Lower lobe of right lung (tissue), 2 donors: ENCODE measurements around the gene HS6ST3. TPM values are rescaled to one million over a fixed set of nuclear protein-coding genes. Genes with fewer than 3 reads are reported as not detected.
"Not testable (repeated sequence)": the region's sequence is repeated elsewhere in the genome, so short reads cannot be mapped to it uniquely, and the experiment has no call there.

Experiments used
- ATAC-seq, 2 donors: fragments of 200-7000 bp; cut with Tn5 transposase; one replicate each; pipeline ENCODE4 v1.9.1; 2020 to 2022; ENCODE audit warnings: mild to moderate bottlenecking in 2 of 2, moderate library complexity in 2 of 2
- DNase-seq: peaks from one replicate; pipeline ENCODE4 v3.0.0-alpha.2; 2020
- H3K27ac ChIP-seq: fragments of 200-600 bp; one replicate; pipeline ENCODE4 v1.8.0; 2022
- H3K27me3 ChIP-seq: fragments of 200-600 bp; one replicate; pipeline ENCODE4 v1.8.0; 2022; ENCODE audit warnings: low read depth
- H3K36me3 ChIP-seq: fragments of 200-600 bp; one replicate; pipeline ENCODE4 v1.8.0; 2022; ENCODE audit warnings: mild to moderate bottlenecking
- H3K4me1 ChIP-seq: fragments of 200-600 bp; one replicate; pipeline ENCODE4 v1.8.0; 2022
- H3K4me3 ChIP-seq: fragments of 200-600 bp; one replicate; pipeline ENCODE4 v1.8.0; 2022; ENCODE audit warnings: mild to moderate bottlenecking
- H3K9me3 ChIP-seq: fragments of 200-600 bp; one replicate; pipeline ENCODE4 v1.8.0; 2022
- intact Hi-C: fragments of 100-400 bp; cut with DNase I; formaldehyde crosslinking; loops from one replicate; pipeline ENCODE4 v1.11.0; 2022
- total RNA-seq: library from RNA; stranded (reverse); fragmentation: NEBNext Ultra II Directional; extraction: Animal tissue kit (Norgen Biotek cat#: 25700); gene quantifications from one replicate; pipeline ENCODE4 v1.2.1, GENCODE V29; 2021
- TF ChIP-seq, protein P1 (sequence below): fragments of 200-600 bp; IDR thresholded peaks from one replicate; pipeline ENCODE4 v1.8.0; 2022; ENCODE audit warnings: antibody characterized with exemption, mild to moderate bottlenecking
- donor health status: DM: no; HTN: yes; CAD: no; lungs with severe emphysema.

Gene HS6ST3
- total RNA-seq, 1 donor from 2014 or later, result 0.06 TPM

GRCh38 chr13:96771486-96772367, 681.8 kb downstream of the HS6ST3 start:
- Histone ChIP-seq H3K27ac (no peak overlapping the region), H3K27me3 (no peaks in the 10 kb centered on the region), H3K36me3 (no peaks in the 10 kb centered on the region), H3K4me1 (no peaks in the 10 kb centered on the region), H3K4me3 (no peak overlapping the region), H3K9me3 (no peaks in the 10 kb centered on the region)
- ATAC-seq (no peak), DNase-seq (peak; percentile 39)
- intact Hi-C loops, result no loop called here
- TF ChIP-seq, protein P1, sequence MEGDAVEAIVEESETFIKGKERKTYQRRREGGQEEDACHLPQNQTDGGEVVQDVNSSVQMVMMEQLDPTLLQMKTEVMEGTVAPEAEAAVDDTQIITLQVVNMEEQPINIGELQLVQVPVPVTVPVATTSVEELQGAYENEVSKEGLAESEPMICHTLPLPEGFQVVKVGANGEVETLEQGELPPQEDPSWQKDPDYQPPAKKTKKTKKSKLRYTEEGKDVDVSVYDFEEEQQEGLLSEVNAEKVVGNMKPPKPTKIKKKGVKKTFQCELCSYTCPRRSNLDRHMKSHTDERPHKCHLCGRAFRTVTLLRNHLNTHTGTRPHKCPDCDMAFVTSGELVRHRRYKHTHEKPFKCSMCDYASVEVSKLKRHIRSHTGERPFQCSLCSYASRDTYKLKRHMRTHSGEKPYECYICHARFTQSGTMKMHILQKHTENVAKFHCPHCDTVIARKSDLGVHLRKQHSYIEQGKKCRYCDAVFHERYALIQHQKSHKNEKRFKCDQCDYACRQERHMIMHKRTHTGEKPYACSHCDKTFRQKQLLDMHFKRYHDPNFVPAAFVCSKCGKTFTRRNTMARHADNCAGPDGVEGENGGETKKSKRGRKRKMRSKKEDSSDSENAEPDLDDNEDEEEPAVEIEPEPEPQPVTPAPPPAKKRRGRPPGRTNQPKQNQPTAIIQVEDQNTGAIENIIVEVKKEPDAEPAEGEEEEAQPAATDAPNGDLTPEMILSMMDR, result no peak

DNA sequence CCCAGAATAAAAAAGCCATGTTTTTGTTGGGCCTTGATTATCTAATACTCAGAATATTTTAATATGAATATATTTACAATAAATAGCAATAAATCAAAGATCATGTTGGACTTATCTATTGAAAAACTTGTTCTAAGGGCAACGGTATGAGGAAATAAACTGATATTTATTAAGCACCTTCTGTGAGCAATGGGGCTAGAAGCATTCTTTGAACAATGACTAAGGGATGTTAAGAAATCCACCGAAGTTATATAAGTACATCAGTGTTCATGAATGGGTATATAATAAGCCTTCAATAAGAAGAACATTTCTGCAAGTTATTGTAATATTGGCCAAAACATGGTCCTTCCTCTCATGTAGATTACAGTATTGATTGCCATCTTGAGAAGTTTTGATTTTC, 682.5 kb downstream of the HS6ST3 start:
- Histone ChIP-seq H3K9me3 (no peaks in the 10 kb centered on the region), H3K27me3 (no peaks in the 10 kb centered on the region), H3K36me3 (no peaks in the 10 kb centered on the region), H3K27ac (no peak overlapping the region), H3K4me3 (no peak overlapping the region), H3K4me1 (no peaks in the 10 kb centered on the region)
- no peak for ATAC-seq
- intact Hi-C loops, result no loop called here
- no peak for DNase-seq
- TF ChIP-seq, protein P1, result no peak

DNA sequence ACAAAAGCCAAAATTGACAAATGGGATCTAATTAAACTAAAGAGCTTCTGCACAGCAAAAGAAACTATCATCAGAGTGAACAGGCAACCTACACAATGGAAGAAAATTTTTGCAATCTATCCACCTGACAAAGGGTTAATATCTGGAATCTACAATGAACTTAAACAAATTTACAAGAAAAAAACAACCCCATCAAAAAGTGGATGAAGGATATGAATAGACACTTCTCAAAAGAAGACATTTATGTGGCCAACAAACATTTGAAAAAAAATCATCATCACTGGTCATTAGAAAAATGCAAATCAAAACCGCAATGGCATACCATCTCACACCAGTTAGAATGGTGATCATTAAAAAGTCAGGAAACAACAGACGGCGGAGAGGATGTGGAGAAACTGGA, 688.4 kb downstream of the HS6ST3 start:
- H3K36me3 ChIP-seq, DNase-seq, H3K27me3 ChIP-seq, H3K4me3 ChIP-seq, ATAC-seq, H3K27ac ChIP-seq, H3K4me1 ChIP-seq, H3K9me3 ChIP-seq, intact Hi-C loops: not testable (repeated sequence)

- DNase-seq (no peak), ATAC-seq (no peak)
- Histone ChIP-seq H3K9me3 (no peaks in the 10 kb centered on the region), H3K36me3 (no peaks in the 10 kb centered on the region), H3K27ac (no peak overlapping the region), H3K4me1 (no peaks in the 10 kb centered on the region), H3K4me3 (no peak overlapping the region), H3K27me3 (no peaks in the 10 kb centered on the region)
- intact Hi-C loops, result no loop called here
- TF ChIP-seq, protein P1, result no peak
Measured at GRCh38 chr13:96779691-96780090, 689.8 kb downstream of the HS6ST3 start.

GRCh38 chr13:96780105-96780504, 690.2 kb downstream of the HS6ST3 start:
- Histone ChIP-seq H3K4me1 (no peaks in the 10 kb centered on the region), H3K36me3 (no peaks in the 10 kb centered on the region), H3K27me3 (no peaks in the 10 kb centered on the region), H3K9me3 (no peaks in the 10 kb centered on the region), H3K4me3 (no peak overlapping the region), H3K27ac (no peak overlapping the region)
- ATAC-seq (no peak), DNase-seq (no peak)
- TF ChIP-seq, protein P1, result no peak
- intact Hi-C loops, result no loop called here

DNA sequence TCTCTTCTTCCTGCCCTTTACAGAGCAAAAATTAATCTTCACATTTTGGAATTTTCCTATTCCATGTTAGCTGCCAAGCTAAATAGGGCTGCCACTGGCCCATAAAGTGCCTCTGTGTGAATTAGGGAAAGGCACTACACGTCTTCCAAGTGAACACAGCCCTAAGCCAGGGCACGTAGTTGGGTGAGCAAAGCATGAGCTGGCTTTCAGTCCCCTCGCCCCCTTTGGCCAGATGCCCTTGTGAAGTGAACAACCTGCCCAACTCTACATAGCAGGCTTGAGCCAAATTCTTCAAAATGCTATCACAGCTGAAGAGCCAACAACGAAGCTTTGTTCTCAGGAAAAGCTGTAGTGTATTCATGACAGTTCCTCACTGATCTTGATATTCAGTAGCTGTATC, 691.2 kb downstream of the HS6ST3 start:
- ATAC-seq, result no peak
- Histone ChIP-seq H3K9me3 (no peaks in the 10 kb centered on the region), H3K27me3 (no peaks in the 10 kb centered on the region), H3K4me1 (no peaks in the 10 kb centered on the region), H3K36me3 (no peaks in the 10 kb centered on the region), H3K27ac (no peak overlapping the region), H3K4me3 (no peak overlapping the region)
- TF ChIP-seq, protein P1, result no peak
- intact Hi-C loops, result no loop called here
- DNase-seq, result no peak
